GM21447 (cell line): ENCODE measurements around the gene CYP4A11.
"Not testable (repeated sequence)": the region's sequence is repeated elsewhere in the genome, so short reads cannot be mapped to it uniquely, and the experiment has no call there.

ENCODE experiments used
- ATAC-seq: cut with Tn5 transposase; IDR thresholded peaks from one replicate; pipeline ENCODE4 v1.9.1; 2021; ENCODE audit not compliant: unreplicated experiment

Gene CYP4A11

GRCh38 chr1:46941135-46941694 is at the start of gene CYP4A11:
Gene CYP4A11, minus strand, starts transcription at chr1:46941476. Its CDS starts 43 bp downstream, at chr1:46941433.
- ATAC-seq: no peak

DNA sequence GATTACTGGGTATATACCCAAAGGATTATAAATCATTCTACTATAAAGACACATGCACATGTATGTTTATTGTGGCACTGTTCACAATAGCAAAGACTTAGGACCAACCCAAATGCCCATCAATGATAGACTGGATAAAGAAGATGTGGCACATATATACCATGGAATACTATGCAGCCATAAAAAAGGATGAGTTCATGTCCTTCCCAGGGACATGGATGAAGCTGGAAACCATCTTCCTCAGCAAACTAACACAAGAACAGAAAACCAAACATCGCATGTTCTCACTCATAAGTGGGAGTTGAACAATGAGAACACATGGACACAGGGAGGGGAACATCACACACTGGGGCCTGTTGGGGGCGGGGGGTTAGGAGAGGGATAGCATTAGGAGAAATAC is 49.3 kb upstream of the CYP4A11 start:
- not testable (repeated sequence) for ATAC-seq

- no peak for ATAC-seq
Observed at GRCh38 chr1:46983830-46984586, 42.7 kb upstream of the CYP4A11 start.

DNA sequence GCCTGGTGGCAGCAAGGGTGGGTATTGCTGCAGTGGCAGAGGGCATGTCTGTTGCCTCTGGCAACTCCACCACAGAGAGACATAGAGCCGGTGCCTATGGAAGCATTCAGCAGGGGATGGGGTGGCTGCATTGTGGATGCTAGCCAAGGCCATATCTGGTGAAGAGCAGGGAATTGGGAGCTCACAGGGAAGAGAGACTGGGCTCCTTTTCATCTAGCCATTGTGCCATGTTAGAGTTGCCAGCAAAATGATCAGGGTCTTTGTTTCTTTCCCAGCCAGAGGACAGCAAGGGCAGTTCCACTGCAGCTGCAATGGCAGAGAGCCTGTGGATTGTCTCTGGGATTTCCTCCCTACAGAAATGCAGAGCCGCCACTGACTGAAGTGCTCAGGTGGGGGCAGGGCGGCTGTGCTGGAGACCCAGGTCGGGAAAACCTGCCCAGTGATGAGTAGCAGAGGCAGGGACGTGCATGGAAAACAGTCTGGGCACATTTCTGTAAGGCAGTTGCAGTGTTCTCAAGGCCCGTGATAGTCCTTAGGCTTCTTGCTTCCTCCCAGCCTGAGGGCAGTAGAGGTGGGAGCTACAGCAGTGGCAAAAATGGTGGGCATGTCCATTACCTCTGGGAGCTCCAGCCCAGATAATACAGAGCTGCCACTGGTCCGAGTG is 42.0 kb upstream of the CYP4A11 start:
- no peak for ATAC-seq

DNA sequence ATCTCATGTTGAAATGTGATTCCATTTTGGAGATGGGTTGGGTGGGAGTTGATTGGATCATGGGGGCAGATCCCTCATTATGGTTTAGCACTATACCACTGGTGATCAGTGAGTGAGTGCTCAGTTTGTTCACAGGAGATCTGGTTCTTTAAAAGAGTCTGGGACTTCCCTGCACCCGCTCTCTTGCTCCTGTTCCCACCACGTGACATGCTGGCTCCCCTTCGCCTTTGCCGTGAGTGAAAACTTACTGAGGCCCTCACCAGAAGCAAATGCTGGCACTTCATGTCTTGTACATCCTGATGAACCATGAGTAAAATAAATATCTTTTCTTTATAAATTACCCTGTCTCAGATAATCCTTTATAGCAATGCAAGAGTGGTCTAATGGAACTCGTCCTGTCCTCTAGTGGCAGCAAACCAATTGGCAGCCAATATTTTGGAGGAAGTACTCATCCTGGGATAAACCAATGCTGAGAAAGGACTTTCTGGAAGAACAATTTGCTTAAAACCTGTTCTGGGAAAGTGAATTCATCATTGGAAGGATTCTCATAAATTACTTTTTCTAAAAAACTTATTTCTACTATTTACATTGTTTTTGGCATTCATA is 27.8 kb upstream of the CYP4A11 start:
- no peak for ATAC-seq

DNA sequence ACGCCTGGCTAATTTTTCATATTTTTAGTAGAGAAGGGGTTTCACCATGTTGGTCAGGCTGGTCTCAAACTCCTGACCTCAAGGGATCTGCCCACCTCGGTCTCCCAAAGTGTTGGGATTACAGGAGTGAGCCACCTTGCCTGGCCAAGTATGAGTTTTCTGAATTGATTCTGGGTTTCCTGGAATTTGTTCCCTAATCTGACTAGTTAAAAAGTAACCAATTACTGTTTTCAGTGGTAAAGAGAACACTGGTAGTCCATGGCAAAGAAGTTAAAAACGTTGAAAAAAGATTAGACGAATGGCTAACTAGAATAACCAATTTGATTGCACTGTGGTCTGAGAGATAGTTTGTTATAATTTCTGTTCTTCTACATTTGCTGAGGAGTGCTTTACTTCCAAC is 21.0 kb upstream of the CYP4A11 start:
- ATAC-seq: not testable (repeated sequence)

GRCh38 chr1:46961066-46961758 is 19.9 kb upstream of the CYP4A11 start:
- no peak for ATAC-seq

- no peak for ATAC-seq
Observed at GRCh38 chr1:46960250-46960649, 19.0 kb upstream of the CYP4A11 start.

DNA sequence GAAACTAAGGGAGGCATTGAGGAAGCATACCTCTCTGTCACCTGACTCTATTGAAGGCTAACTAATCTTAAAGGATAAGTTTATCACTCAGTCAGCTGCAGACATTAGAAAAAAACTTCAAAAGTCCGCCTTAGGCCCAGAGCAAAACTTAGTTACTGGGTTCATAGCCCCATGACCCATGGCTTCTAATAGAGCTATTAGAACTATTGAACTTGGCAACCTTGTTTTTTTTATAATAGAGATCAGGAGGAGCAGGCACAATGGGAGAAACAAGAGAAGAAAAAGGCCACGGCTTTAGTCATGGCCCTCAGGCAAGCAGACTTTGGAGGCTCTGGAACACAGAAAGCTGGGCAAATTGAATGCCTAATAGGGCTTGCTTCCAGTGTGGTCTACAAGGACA is 13.8 kb upstream of the CYP4A11 start:
- ATAC-seq: not testable (repeated sequence)

- not testable (repeated sequence) for ATAC-seq
Observed at GRCh38 chr1:46953847-46954246, 12.6 kb upstream of the CYP4A11 start.

- ATAC-seq: not testable (repeated sequence)
Observed at GRCh38 chr1:46949417-46949666, 8.1 kb upstream of the CYP4A11 start.

DNA sequence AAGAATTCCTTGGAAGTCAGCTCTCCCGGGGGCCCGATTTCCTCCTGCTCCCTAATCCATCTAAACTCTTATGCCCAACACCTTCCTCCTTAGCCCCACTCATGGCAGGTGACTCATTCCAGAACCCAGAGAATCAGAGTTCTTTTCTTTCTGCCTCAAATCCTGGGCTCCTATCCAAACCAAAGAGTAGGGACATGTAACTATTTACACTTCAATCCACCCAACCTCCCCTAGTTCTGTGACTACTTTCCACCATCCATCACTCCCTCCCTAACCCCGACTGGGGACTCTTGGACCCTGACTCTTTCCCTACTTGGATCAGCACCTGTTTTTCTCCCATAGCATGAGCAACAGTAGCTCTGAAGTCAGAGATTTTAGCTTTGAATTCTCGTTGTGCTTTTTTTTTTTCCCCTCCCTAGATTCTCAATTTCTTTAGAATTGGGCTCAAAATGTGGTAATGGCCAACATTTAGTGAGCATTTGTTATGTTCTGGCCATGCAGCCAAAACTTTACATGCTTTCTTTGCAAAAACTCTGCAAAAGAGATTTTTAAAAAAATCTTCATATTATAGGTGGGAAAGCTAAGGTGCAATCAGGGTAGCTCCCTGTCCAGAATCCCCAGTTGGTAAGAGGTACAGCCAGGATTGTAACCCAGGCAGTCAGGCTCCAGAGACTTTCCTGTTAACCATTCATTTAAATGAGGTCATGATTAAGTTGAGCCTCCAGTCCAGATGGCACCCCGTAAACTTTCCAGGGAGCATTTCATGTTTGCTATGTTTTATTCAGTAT is 7.5 kb upstream of the CYP4A11 start:
- ATAC-seq: no peak

DNA sequence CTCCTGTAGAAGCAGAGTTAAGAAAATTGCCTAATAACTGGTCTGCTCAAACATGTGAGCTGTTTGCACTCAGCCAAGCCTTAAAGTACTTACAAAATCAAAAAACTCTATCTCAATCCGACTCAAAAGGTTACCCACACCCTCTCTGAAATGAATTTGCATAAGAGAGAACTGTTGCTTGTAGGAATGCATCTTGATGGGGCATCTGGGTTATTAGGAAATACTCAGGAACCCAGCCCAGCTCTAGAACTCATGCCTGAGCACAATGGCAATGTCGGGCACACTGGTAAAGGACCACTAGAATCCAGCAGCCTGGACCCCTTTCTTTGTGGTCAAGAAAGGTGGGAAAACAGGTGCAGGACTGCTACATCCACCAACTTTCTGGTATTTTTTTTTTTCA is 6.4 kb upstream of the CYP4A11 start:
- ATAC-seq: not testable (repeated sequence)

DNA sequence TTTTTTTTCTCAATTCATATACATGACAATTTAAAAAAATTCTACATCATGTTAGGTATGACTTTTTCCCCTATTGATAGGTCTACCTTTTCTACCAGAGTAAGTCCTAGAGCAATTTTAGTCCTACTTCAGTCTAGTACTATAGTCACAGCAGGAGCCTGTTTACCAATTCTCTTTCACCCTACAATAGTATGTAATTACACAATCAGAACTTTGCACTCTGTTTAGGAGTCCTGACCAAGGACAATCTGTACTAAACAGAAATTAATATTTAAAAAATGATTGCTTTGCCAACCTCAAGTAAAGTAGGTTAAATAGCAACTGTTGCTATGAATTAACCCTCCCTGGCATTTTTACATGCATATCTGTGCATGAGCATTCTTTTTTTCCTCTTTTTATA is 810 bp upstream of the CYP4A11 start:
- no peak for ATAC-seq

DNA sequence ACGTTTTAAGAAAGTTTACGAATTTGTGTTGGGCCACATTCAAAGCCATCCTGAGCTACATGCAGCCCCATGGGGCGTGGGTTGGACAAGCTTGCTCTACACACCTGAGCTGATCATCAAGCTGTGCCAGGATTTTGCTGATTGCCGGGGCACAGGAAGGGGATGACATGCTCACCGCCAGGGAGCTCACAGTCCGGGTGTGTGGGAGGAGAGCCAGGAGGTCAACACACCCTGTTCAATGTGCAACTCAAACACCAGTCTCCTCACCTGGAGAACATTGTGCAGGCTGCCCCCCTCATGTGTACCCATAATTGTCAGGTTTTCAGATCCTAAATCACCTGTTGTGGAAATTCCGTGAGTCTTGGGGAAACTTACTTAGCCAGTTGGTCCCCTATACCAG is 969 bp downstream of the CYP4A11 start:
- ATAC-seq: no peak

DNA sequence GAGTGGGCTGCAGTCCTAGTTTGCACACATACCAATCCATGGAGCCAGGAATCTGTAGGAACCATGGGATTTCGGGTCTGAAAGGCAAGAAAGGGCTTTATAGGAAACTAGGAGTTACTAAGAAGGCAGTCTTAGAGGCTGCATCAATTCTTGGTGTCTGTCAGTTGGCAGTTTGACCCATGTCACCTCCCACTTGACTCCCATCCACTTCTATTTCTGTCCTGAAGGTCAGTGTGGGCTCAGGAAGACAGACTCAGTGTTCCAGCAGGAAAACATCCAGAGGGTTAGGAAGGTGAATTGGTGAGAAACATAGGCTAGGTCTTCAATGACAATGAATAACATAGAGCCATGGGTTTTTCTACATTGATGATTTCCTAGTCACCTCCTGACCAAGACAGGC is 4.0 kb downstream of the CYP4A11 start:
- no peak for ATAC-seq

- ATAC-seq: no peak
Observed at GRCh38 chr1:46936788-46937187, 4.5 kb downstream of the CYP4A11 start.

GRCh38 chr1:46934852-46935251 is 6.4 kb downstream of the CYP4A11 start:
- not testable (repeated sequence) for ATAC-seq

- ATAC-seq: not testable (repeated sequence)
Observed at GRCh38 chr1:46932020-46932419, 9.3 kb downstream of the CYP4A11 start.

GRCh38 chr1:46931151-46931550 is 10.1 kb downstream of the CYP4A11 start:
- ATAC-seq: no peak
